Activated B cell treated with CpG ODN at 0.5 μM for 24 hours (primary cell): ENCODE data around the gene ZNF471. TPM values are rescaled to one million over a fixed set of nuclear protein-coding genes. Genes with fewer than 3 reads are reported as not detected.

Experiments
- ATAC-seq: fragments of 200-7000 bp; cut with Tn5 transposase; one replicate; pipeline ENCODE4 v1.10.0; 2021; ENCODE audit warnings: low read depth, mild to moderate bottlenecking, moderate library complexity
- CTCF ChIA-PET: fragments of 350-600 bp; sonication (Branson Sonifier 250); formaldehyde crosslinking; loops from one replicate; lab custom pipeline; 2021; ENCODE audit warnings: antibody characterized with exemption; lab: Charles Lee
- POLR2A ChIA-PET: fragments of 350-600 bp; sonication (Branson Sonifier 250); formaldehyde crosslinking; loops from one replicate; lab custom pipeline; 2021; ENCODE audit warnings: antibody characterized with exemption; lab: Charles Lee
- DNase-seq: peaks from one replicate; pipeline ENCODE4 v3.0.0; 2022
- H3K27ac Mint-ChIP-seq: one replicate; pipeline ENCODE4 v1.8.0; 2020; ENCODE audit warnings: mixed read lengths
- H3K27me3 Mint-ChIP-seq: one replicate; pipeline ENCODE4 v1.8.0; 2021; ENCODE audit warnings: mixed read lengths
- H3K36me3 Mint-ChIP-seq: one replicate; pipeline ENCODE4 v1.8.0; 2021; ENCODE audit warnings: low read depth, mixed read lengths
- H3K4me1 Mint-ChIP-seq: one replicate; pipeline ENCODE4 v1.8.0; 2021; ENCODE audit warnings: mixed read lengths
- H3K4me3 Mint-ChIP-seq: one replicate; pipeline ENCODE4 v1.8.0; 2020; ENCODE audit warnings: mild to moderate bottlenecking, mixed read lengths
- H3K9me3 Mint-ChIP-seq: one replicate; pipeline ENCODE4 v1.8.0; 2020; ENCODE audit warnings: mixed read lengths
- CTCF ChIP-seq: fragments of 200-600 bp; IDR thresholded peaks from one replicate; pipeline ENCODE4 v1.8.0; 2022; ENCODE audit warnings: antibody characterized with exemption, mild to moderate bottlenecking
- intact Hi-C: fragments of 100-400 bp; cut with micrococcal nuclease; formaldehyde crosslinking; loops from one replicate; pipeline ENCODE4 v1.15.1; 2024
- total RNA-seq: library from RNA; stranded (reverse); gene quantifications from 2 replicates; pipeline ENCODE4 v1.2.3, GENCODE V29; 2022

Gene ZNF471
- total RNA-seq, 1 donor from 2014 or later, result 1.8 TPM

- H3K4me1 Mint-ChIP-seq, result no peaks in the 10 kb centered on the region
- no peak overlapping the region for H3K27ac Mint-ChIP-seq
- ChIA-PET POLR2A (no interaction called here), CTCF (no interaction called here)
- no peak for TF ChIP-seq CTCF
- intact Hi-C loops, result no loop called here
- H3K9me3 Mint-ChIP-seq, result peaks cover 52% of the 10 kb centered on the region
- DNase-seq (no peak), ATAC-seq (no peak)
- no peak overlapping the region for H3K4me3 Mint-ChIP-seq
- peaks cover 82% of the 10 kb centered on the region for H3K36me3 Mint-ChIP-seq
- no peaks in the 10 kb centered on the region for H3K27me3 Mint-ChIP-seq
Measured at GRCh38 chr19:56573914-56574313, 66.3 kb downstream of the ZNF471 start.

- TF ChIP-seq CTCF, result no peak
- H3K9me3 Mint-ChIP-seq, result peaks cover 52% of the 10 kb centered on the region
- no peak overlapping the region for H3K27ac Mint-ChIP-seq
- no peak overlapping the region for H3K4me3 Mint-ChIP-seq
- DNase-seq (no peak), ATAC-seq (no peak)
- H3K27me3 Mint-ChIP-seq, result no peaks in the 10 kb centered on the region
- ChIA-PET CTCF (no interaction called here), POLR2A (no interaction called here)
- peaks cover 68% of the 10 kb centered on the region for H3K36me3 Mint-ChIP-seq
- no peaks in the 10 kb centered on the region for H3K4me1 Mint-ChIP-seq
- intact Hi-C loops, result no loop called here
Measured at GRCh38 chr19:56577719-56578602, 70.3 kb downstream of the ZNF471 start.

Other genes with a start within 250 kb of the ZNF471 start
- gene EDDM13, start 235.1 kb upstream of the ZNF471 start, total RNA-seq, result not detected in 2 replicates
- 14.0 and 17.8 TPM in 2 replicates for gene ZSCAN5A, start 193.0 kb upstream of the ZNF471 start, total RNA-seq
- gene ZNF582, start 114.3 kb upstream of the ZNF471 start, total RNA-seq, result 7.4 and 7.9 TPM in 2 replicates
- gene ZNF583, start 103.5 kb upstream of the ZNF471 start, total RNA-seq, result 5.7 and 6.0 TPM in 2 replicates
- 2.0 and 2.6 TPM in 2 replicates for gene ZNF667, start 30.5 kb upstream of the ZNF471 start, total RNA-seq
- gene ZFP28, start 31.1 kb downstream of the ZNF471 start, total RNA-seq, result 6.2 and 6.5 TPM in 2 replicates
- 5.9 and 6.4 TPM in 2 replicates for gene ZNF470, start 59.6 kb downstream of the ZNF471 start, total RNA-seq
- 6.3 and 6.7 TPM in 2 replicates for gene ZNF71, start 87.4 kb downstream of the ZNF471 start, total RNA-seq
- gene SMIM17, start 135.3 kb downstream of the ZNF471 start, total RNA-seq, result not detected in 2 replicates
- 5.5 and 5.7 TPM in 2 replicates for gene ZNF835, start 163.9 kb downstream of the ZNF471 start, total RNA-seq